Endothelial cell of umbilical vein (primary cell): Measurements from ENCODE around the gene BUB1B. TPM values are rescaled to one million over a fixed set of nuclear protein-coding genes. Genes with fewer than 3 reads are reported as not detected.

Experiments
- BruUV-seq: library from RNA; stranded (reverse); fragments of 400-500 nt; replicated peaks from 2 replicates; lab custom pipeline; 2021; lab: Mats Ljungman, UMichigan
- CTCF ChIA-PET: fragments of 300-600, 350-600 bp; sonication (Branson Sonifier 250); formaldehyde crosslinking; loops from one replicate; lab custom pipeline; 2021; ENCODE audit warnings: antibody characterized with exemption, inconsistent platforms; lab: Charles Lee
- POLR2A ChIA-PET: fragments of 300-600, 350-600 bp; sonication (Branson Sonifier 250); formaldehyde crosslinking; loops from one replicate; lab custom pipeline; 2021; ENCODE audit warnings: antibody characterized with exemption, inconsistent platforms; lab: Charles Lee
- DNase-seq: peaks from one replicate; pipeline ENCODE4 v3.0.0-alpha.2; 2011; ENCODE audit warnings: low read depth, low spot score
- FAIRE-seq: peaks from 2 replicates; lab custom pipeline; 2011; peaks lifted over from hg19 to GRCh38; lab: Jason Lieb, UNC
- H2AFZ ChIP-seq: 2 replicates; pipeline ENCODE4 v1.6.0; 2012; ENCODE audit warnings: low read depth, low read length, control low read depth, inconsistent platforms
- H3K27ac ChIP-seq: 2 replicates; pipeline ENCODE4 v1.5.1; 2011; ENCODE audit warnings: low read depth, mild to moderate bottlenecking, control low read depth, low read length, moderate library complexity; ENCODE audit not compliant: insufficient read depth
- H3K27me3 ChIP-seq, 2 experiments: 2 replicates each; pipeline versions ENCODE4 v1.6.0 to v1.6.1; 2011; ENCODE audit warnings: low read length in 2 of 2, mixed read lengths in 1 of 2; ENCODE audit not compliant: control insufficient read depth in 2 of 2, insufficient read depth in 2 of 2
- H3K36me3 ChIP-seq, 2 experiments: 2 replicates in 1 of 2; 3 replicates in 1 of 2; pipeline ENCODE4 v1.5.1; 2011; ENCODE audit warnings: low read length in 2 of 2, mild to moderate bottlenecking in 1 of 2, moderate library complexity in 1 of 2; ENCODE audit not compliant: control insufficient read depth in 2 of 2, insufficient read depth in 2 of 2; ENCODE audit errors: extremely low read depth in 1 of 2
- H3K4me1 ChIP-seq: 3 replicates; pipeline ENCODE4 v1.5.1; 2011; ENCODE audit warnings: mild to moderate bottlenecking, low read length; ENCODE audit not compliant: control insufficient read depth, insufficient read depth; ENCODE audit errors: extremely low read depth
- H3K4me2 ChIP-seq: 2 replicates; pipeline ENCODE4 v1.6.1; 2011; ENCODE audit warnings: low read length, control low read depth, mixed read lengths; ENCODE audit not compliant: insufficient read depth
- H3K4me3 ChIP-seq, 3 experiments: fragments of 200-600 bp in 1 of 3; sonication (generic), shearing (Covaris generic) in 1 of 3; replicated peaks in 1 of 3; 2 replicates each; pipeline ENCODE4 v1.5.1; 2011 to 2016; ENCODE audit warnings: control low read depth in 3 of 3, low read length in 3 of 3, mild to moderate bottlenecking in 2 of 3, inconsistent platforms in 1 of 3, low read depth in 1 of 3, moderate library complexity in 1 of 3; ENCODE audit not compliant: insufficient read depth in 1 of 3
- H3K79me2 ChIP-seq: 2 replicates; pipeline ENCODE4 v1.6.0; 2012; ENCODE audit warnings: low read length, inconsistent platforms; ENCODE audit not compliant: control insufficient read depth, insufficient read depth
- H3K9ac ChIP-seq: replicated peaks from 2 replicates; pipeline ENCODE3; 2011; ENCODE audit warnings: low read length, control low read depth; ENCODE audit not compliant: insufficient read depth; ENCODE audit errors: extremely low read depth
- H3K9me1 ChIP-seq: replicated peaks from 3 replicates; pipeline ENCODE4 v1.6.0; 2011; ENCODE audit warnings: mild to moderate bottlenecking, low read length; ENCODE audit not compliant: control insufficient read depth, insufficient read depth; ENCODE audit errors: extremely low read depth
- H3K9me3 ChIP-seq: replicated peaks from 2 replicates; pipeline ENCODE4 v1.5.1; 2012; ENCODE audit warnings: low read length, inconsistent platforms; ENCODE audit not compliant: control insufficient read depth, insufficient read depth
- H4K20me1 ChIP-seq: replicated peaks from 2 replicates; pipeline ENCODE3; 2011; ENCODE audit warnings: mild to moderate bottlenecking, low read length; ENCODE audit not compliant: control insufficient read depth, insufficient read depth; ENCODE audit errors: extremely low read depth
- CTCF ChIP-seq, 2 donors: IDR thresholded peaks; 1 replicate in 1 of 2; 2 replicates in 1 of 2; pipeline ENCODE4 v1.5.1; 2011; ENCODE audit warnings: low read length in 2 of 2, mild to moderate bottlenecking in 2 of 2, moderate library complexity in 2 of 2, control low read depth in 1 of 2, inconsistent platforms in 1 of 2, low read depth in 1 of 2; ENCODE audit not compliant: insufficient read depth in 1 of 2; ENCODE audit errors: extremely low read depth in 1 of 2
- EZH2 ChIP-seq: IDR thresholded peaks from 2 replicates; pipeline ENCODE4 v1.6.1; 2012; ENCODE audit warnings: borderline replicate concordance, low read depth, mild to moderate bottlenecking, moderate library complexity, low read length, inconsistent platforms; ENCODE audit not compliant: severe bottlenecking
- FOS ChIP-seq: IDR thresholded peaks from 2 replicates; pipeline ENCODE4 v1.6.1; 2011; ENCODE audit warnings: mild to moderate bottlenecking, low read length, moderate library complexity, borderline replicate concordance; ENCODE audit not compliant: insufficient read depth
- GATA2 ChIP-seq: IDR thresholded peaks from 2 replicates; pipeline ENCODE4 v1.7.0; 2011; ENCODE audit warnings: low read depth, mild to moderate bottlenecking, moderate library complexity, mixed read lengths, low read length; ENCODE audit not compliant: insufficient read length, insufficient read depth
- JUN ChIP-seq: IDR thresholded peaks from 2 replicates; pipeline ENCODE4 v1.6.1; 2011; ENCODE audit warnings: borderline replicate concordance, low read depth; ENCODE audit not compliant: insufficient read length, insufficient read depth
- MAX ChIP-seq: IDR thresholded peaks from 2 replicates; pipeline ENCODE4 v1.6.1; 2011; ENCODE audit not compliant: insufficient read depth, insufficient read length
- MYC ChIP-seq: IDR thresholded peaks from one replicate; pipeline ENCODE4 v1.6.1; 2011; ENCODE audit warnings: mild to moderate bottlenecking, low read depth, low read length
- POLR2A ChIP-seq: IDR thresholded peaks from 2 replicates; pipeline ENCODE4 v1.6.1; 2012; ENCODE audit warnings: low read depth, mild to moderate bottlenecking, control low read depth, low read length
- POLR2AphosphoS5 ChIP-seq: IDR thresholded peaks from 2 replicates; pipeline ENCODE4 v1.6.1; 2012; ENCODE audit warnings: low read depth, mild to moderate bottlenecking, control low read depth, low read length, moderate library complexity; ENCODE audit not compliant: insufficient read depth
- dilution Hi-C: fragments of 300-500 bp; cut with MboI; formaldehyde crosslinking; loops from one replicate; pipeline ENCODE4 v1.15.0; 2019; ENCODE audit warnings: low sequenced_read_pairs; ENCODE audit not compliant: extremely low pct_ligation_motif_present
- intact Hi-C: fragments of 100-400 bp; cut with micrococcal nuclease; formaldehyde crosslinking; loops from one replicate; pipeline ENCODE4 v1.10.0; 2022
- polyA plus RNA-seq, 4 experiments: library from polyadenylated mRNA; depleted of rRNA in 3 of 4; stranded (reverse) in 3 of 4; unstranded in 1 of 4; fragments of >200 nt; gene quantifications; 2 replicates each; pipeline versions ENCODE4 v1.2.1 to v1.2.3, GENCODE V29; 2011 to 2012; ENCODE audit warnings: missing spikeins in 1 of 4
- total RNA-seq: library from RNA; stranded (reverse); gene quantifications from 2 replicates; pipeline ENCODE4 v1.2.3, GENCODE V29; 2021

The BUB1B gene
- total and polyA plus RNA-seq, 2 donors (not counting 3 experiments of a cell fraction or from before 2014, with no cell fraction given), result 12.2 to 69.8 TPM

GRCh38 chr15:40263024-40263754, 102.3 kb downstream of the BUB1B start:
- Histone ChIP-seq H3K79me2 (no peaks in the 10 kb centered on the region), H3K27ac (no peak overlapping the region), H3K4me3 (no peak overlapping the region), H3K9ac (no peak overlapping the region), H4K20me1 (no peaks in the 10 kb centered on the region), H2AFZ (no peak overlapping the region), H3K27me3 (peaks cover 3 to 7% of the 10 kb centered on the region in 2 experiments), H3K36me3 (no peaks in the 10 kb centered on the region), H3K9me1 (no peaks in the 10 kb centered on the region), H3K9me3 (no peaks in the 10 kb centered on the region), H3K4me2 (no peak overlapping the region), H3K4me1 (peaks cover 9% of the 10 kb centered on the region)
- ChIA-PET CTCF (interaction anchor here (1.0 to 20.1 kb wide), 7 partner anchors 9 to 75 kb away, joined by 3 to 879 read pairs (median 3); partner anchors contain the start of gene ANKRD63), POLR2A (no interaction called here)
- DNase-seq (no peak), FAIRE-seq (no peak)
- intact Hi-C loops (no loop called here), dilution Hi-C loops (no loop called here)
- BruUV-seq, result no TSS peak
- TF ChIP-seq GATA2 (no peak), MAX (no peak), JUN (no peak), EZH2 (no peak), CTCF (IDR thresholded peaks at IDR 0.05; ENCODE audit: extremely low read depth in 1 of 2, insufficient read depth in 1 of 2, low read depth in 1 of 2, low read length in 2 of 2) (no peak), FOS (no peak), POLR2A (no peak), POLR2AphosphoS5 (no peak), MYC (no peak)
